K562 (cell line): ENCODE measurements around the gene SYMPK. TPM values are rescaled to one million over a fixed set of nuclear protein-coding genes. Genes with fewer than 3 reads are reported as not detected.

Experiments
- CCNT2 ChIP-seq: IDR thresholded peaks from 2 replicates; pipeline ENCODE4 v1.6.1; 2011; ENCODE audit warnings: borderline replicate concordance, low read depth, mild to moderate bottlenecking, moderate library complexity, mixed read lengths, low read length; ENCODE audit not compliant: insufficient read length; ENCODE audit errors: extremely low read depth
- CHD1 ChIP-seq: fragments of 200-600 bp; sonication (generic); IDR thresholded peaks from one replicate; pipeline ENCODE4 v1.6.1; 2012; ENCODE audit warnings: mild to moderate bottlenecking, moderate library complexity, low read length, inconsistent platforms
- ETS1 ChIP-seq: conservative IDR thresholded peaks from 2 replicates; pipeline ENCODE4 v1.6.1; 2011; ENCODE audit warnings: low read depth, mild to moderate bottlenecking, low read length; ENCODE audit not compliant: control insufficient read depth
- HNRNPLL ChIP-seq: fragments of 200-400 bp; formaldehyde crosslinking; IDR thresholded peaks from 2 replicates; pipeline ENCODE4 v1.6.1; 2017; ENCODE audit warnings: low read length, low read depth, mild to moderate bottlenecking; ENCODE audit not compliant: poor library complexity, severe bottlenecking
- MXI1 ChIP-seq: IDR thresholded peaks from 2 replicates; pipeline ENCODE4 v1.6.1; 2011; ENCODE audit warnings: low read depth, mild to moderate bottlenecking, improper control_type of control experiment, low read length
- NEUROD1 ChIP-seq: fragments of 150-350 bp; IDR thresholded peaks from 2 replicates; pipeline ENCODE4 v1.6.1; 2014; ENCODE audit warnings: borderline replicate concordance, low read length, low read depth; ENCODE audit not compliant: partially characterized antibody
- POLR2A ChIP-seq: fragments of 450-650 bp; conservative IDR thresholded peaks from 2 replicates; pipeline ENCODE4 v1.6.1; 2016
- RBFOX2 ChIP-seq: fragments of 200-400 bp; formaldehyde crosslinking; IDR thresholded peaks from 2 replicates; pipeline ENCODE4 v1.6.1; 2017; ENCODE audit warnings: low read depth, mild to moderate bottlenecking, low read length, moderate library complexity
- SAFB ChIP-seq: fragments of 200-400 bp; formaldehyde crosslinking; IDR thresholded peaks from 2 replicates; pipeline ENCODE4 v1.6.1; 2017; ENCODE audit warnings: low read depth, low read length, borderline replicate concordance
- SAP30 ChIP-seq: fragments of 200-600 bp; sonication (generic); IDR thresholded peaks from 2 replicates; pipeline ENCODE4 v1.6.1; 2012; ENCODE audit warnings: borderline replicate concordance, low read depth, mild to moderate bottlenecking, moderate library complexity, low read length, control low read depth, inconsistent platforms; ENCODE audit not compliant: insufficient read depth, poor library complexity, severe bottlenecking
- ZBTB12 ChIP-seq: fragments of 250-450 bp; sonication (Bioruptor Pico); IDR thresholded peaks from 2 replicates; pipeline ENCODE4 v1.4.0; 2020
- ZBTB49 ChIP-seq: sonication (generic); formaldehyde crosslinking; IDR thresholded peaks from 2 replicates; pipeline ENCODE4 v1.8.0; 2022; ENCODE audit warnings: missing genetic modification reagents, mild to moderate bottlenecking, borderline replicate concordance
- ZNF592 ChIP-seq: fragments of 450-650 bp; IDR thresholded peaks from 2 replicates; pipeline ENCODE4 v1.6.1; 2017; ENCODE audit warnings: antibody characterized with exemption, mild to moderate bottlenecking
- ZNF740 ChIP-seq, 3 experiments: fragments of 200-800 bp in 1 of 3; sonication (Bioruptor generic) in 1 of 3; sonication (generic) in 1 of 3; formaldehyde crosslinking in 1 of 3; IDR thresholded peaks; 2 replicates each; pipeline versions ENCODE4 v1.6.1 to v1.8.0; 2016 to 2022; ENCODE audit warnings: mild to moderate bottlenecking in 2 of 3, missing compliant biosample characterization in 2 of 3, missing genetic modification characterization in 2 of 3, missing genetic modification reagents in 1 of 3
- ZSCAN29 ChIP-seq: fragments of 450-650 bp; IDR thresholded peaks from 2 replicates; pipeline ENCODE4 v1.6.1; 2017
- polyA plus RNA-seq, 8 experiments: library from polyadenylated mRNA; depleted of rRNA in 4 of 8; stranded (reverse) in 5 of 8; unstranded in 3 of 8; fragments of >200 nt; fragmentation: Nextera tagmentation in 2 of 8; fragmentation: Illumina TruSeq in 1 of 8; extraction: Ambion mirVana in 2 of 8; extraction: Trizol in 1 of 8; gene quantifications; 2 replicates each; pipeline versions ENCODE4 v1.2.1 to v1.2.3, GENCODE V29; 2011 to 2014; ENCODE audit warnings: inconsistent platforms in 1 of 8, missing spikeins in 1 of 8
- total RNA-seq, 7 experiments: library from RNA; depleted of rRNA in 6 of 7; stranded (reverse); fragments of >200 nt in 6 of 7; fragmentation: Illumina TruSeq in 2 of 7; extraction: Trizol in 2 of 7; gene quantifications; 2 replicates each; pipeline versions ENCODE4 v1.2.1 to v1.2.3, GENCODE V29; 2011 to 2021; ENCODE audit warnings: low replicate concordance in 1 of 7

The SYMPK gene
- total and polyA plus RNA-seq, 9 of the 15 experiments (the other 6 are each of a cell fraction or from before 2014, with no cell fraction given): 0.73 to 95.5 (median 58.4) TPM

GRCh38 chr19:45792470-45793177 lies 70.3 kb downstream of the SYMPK start, which contains the start of gene DMWD (continued):
- peak; percentile 80 for TF ChIP-seq RBFOX2
- TF ChIP-seq ZNF592: no peak
- TF ChIP-seq ZBTB49: no peak
- no peak for TF ChIP-seq SAFB
- peak; percentile 43 for TF ChIP-seq HNRNPLL
- TF ChIP-seq CHD1: no peak
- peak; percentile 61 for TF ChIP-seq SAP30
- TF ChIP-seq ETS1: peak; percentile 68; the same call in 1 of the 2 replicates
- peak; percentile 93 for TF ChIP-seq NEUROD1
- peak; percentile 83 for TF ChIP-seq CCNT2
- no peak for TF ChIP-seq ZSCAN29
- TF ChIP-seq ZNF740 (CRISPR knock-in tag; IDR thresholded peaks at IDR 0.05): peak; percentile 45; the same call in 1 of the 2 replicates
- TF ChIP-seq ZNF740 (tag; IDR thresholded peaks at IDR 0.05): no peak
- TF ChIP-seq ZBTB12 (CRISPR knock-in tag): no peak
- TF ChIP-seq MXI1: peak; percentile 97
- peak; percentile 60; the same call in 1 of the 2 replicates for TF ChIP-seq POLR2A
